Body of pancreas (tissue), 4 donors: ENCODE results near the gene POLG.

Experiments used
- POLR2A ChIP-seq, 3 donors: fragments of 450-650 bp; IDR thresholded peaks; one replicate each; pipeline ENCODE4 v1.6.1; 2016; ENCODE audit warnings: antibody characterized with exemption in 3 of 3, mild to moderate bottlenecking in 2 of 3
- TF ChIP-seq, protein P1 (sequence below), 7 experiments: fragments of 450-650 bp in 4 of 7; fragments of 200-600 bp in 3 of 7; sonication (generic) in 3 of 7; IDR thresholded peaks; one replicate each; pipeline ENCODE4 v1.5.1; 2016 to 2019; ENCODE audit warnings: antibody characterized with exemption in 7 of 7

DNA sequence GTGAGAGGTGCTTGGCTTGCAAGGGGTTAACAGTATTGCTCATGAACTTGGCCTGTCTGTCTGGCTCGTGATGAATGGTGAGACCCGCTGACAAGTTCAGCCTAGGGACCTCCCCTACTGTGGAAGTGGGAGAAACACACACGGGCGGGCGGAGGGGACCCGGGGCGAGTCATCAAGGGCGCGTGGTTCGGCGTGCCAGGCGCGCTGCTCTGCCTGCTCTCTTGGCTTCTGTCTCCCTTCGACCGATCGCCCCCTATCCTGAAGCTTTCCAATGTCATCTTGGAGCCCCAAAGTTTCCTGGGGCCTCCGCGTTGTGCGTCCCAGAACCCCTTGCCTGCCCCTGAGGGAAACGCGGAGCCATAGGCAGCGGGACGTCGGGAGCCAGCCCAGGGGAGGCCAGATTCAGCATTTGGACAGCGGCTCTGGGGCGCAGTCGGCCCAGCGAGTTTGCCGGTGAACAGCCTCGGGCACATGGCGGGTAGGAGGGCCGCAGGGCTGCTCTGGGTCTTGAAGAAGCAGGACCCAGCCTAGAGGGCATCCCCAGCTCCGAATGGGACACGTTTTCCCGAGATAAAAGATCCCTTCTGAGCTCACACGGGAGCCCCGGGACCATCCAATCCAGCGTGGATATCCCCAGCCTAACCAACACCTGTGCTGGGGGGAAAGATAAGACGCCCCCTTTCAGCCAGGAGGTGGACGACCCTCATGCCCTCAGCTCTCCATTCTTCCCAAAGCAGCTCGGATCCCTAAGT is 27.0 kb upstream of the POLG start:
- TF ChIP-seq, protein P1, sequence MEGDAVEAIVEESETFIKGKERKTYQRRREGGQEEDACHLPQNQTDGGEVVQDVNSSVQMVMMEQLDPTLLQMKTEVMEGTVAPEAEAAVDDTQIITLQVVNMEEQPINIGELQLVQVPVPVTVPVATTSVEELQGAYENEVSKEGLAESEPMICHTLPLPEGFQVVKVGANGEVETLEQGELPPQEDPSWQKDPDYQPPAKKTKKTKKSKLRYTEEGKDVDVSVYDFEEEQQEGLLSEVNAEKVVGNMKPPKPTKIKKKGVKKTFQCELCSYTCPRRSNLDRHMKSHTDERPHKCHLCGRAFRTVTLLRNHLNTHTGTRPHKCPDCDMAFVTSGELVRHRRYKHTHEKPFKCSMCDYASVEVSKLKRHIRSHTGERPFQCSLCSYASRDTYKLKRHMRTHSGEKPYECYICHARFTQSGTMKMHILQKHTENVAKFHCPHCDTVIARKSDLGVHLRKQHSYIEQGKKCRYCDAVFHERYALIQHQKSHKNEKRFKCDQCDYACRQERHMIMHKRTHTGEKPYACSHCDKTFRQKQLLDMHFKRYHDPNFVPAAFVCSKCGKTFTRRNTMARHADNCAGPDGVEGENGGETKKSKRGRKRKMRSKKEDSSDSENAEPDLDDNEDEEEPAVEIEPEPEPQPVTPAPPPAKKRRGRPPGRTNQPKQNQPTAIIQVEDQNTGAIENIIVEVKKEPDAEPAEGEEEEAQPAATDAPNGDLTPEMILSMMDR (IDR thresholded peaks at IDR 0.05): no peak
- TF ChIP-seq POLR2A (IDR thresholded peaks at IDR 0.05): no peak
